T-helper 1 cell treated with Interleukin-12 subunit alpha and Interleukin-12 subunit beta and Interleukin-4 antibody, amounts not matched to agents 30 ng/mL and 1 ng/mL, for 36 hours (primary cell): ENCODE results near the gene SAMD4A. TPM values are rescaled to one million over a fixed set of nuclear protein-coding genes. Genes with fewer than 3 reads are reported as not detected.

Source experiments
- intact Hi-C: fragments of 100-400 bp; cut with micrococcal nuclease; formaldehyde crosslinking; loops from one replicate; pipeline ENCODE4 v1.15.1; 2024
- total RNA-seq: library from RNA; stranded (reverse); gene quantifications from 2 replicates; pipeline ENCODE4 v1.2.3, GENCODE V29; 2022

Gene SAMD4A
- total RNA-seq, 1 donor from 2014 or later, result 0.56 TPM

DNA sequence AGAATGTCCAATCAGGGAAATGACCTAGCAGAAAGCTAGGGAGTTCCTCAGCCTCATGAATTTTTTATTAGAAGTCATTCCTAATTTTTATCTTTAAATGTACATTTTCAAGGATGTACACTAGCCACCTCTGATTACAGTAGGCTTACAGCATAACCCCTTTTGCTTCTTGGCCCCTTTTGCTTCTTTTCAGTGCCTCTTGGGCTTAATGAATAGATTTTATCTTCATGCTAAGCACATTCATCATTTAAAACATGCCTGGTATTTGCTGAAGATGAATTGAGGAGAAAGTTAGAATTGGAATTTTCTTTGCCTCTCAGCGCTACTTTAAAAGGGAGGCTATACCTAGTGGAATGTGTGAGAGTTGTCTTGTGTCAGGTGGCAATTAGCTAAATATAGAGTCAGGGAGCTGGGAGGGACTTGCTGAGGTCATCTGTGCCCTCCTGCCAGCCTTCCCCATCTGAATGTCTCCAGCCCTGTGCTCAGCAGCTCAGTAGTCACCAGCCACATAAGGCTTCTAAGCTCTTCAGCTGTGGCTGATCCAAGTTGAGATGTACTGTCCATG is 132.1 kb downstream of the SAMD4A start:
- intact Hi-C loops, result no loop called here

DNA sequence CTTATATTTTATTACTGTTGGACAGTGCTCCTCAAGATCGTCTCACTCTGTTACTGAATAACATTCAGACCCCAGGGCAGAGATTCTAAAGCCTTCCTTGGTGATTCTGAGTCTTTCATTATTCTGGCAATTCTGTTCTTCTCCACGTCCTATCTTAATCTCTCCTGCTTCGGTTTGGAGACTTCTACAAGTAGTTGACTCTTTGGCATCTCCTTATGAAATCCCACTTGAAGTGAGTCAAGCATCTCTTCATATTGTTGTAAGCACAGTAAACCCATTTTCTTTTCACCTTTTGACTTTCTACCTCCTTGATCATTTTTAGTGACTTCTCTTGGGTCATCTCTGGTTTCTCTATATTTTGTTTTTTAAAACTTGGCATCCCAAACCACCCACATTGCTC is 132.8 kb downstream of the SAMD4A start:
- intact Hi-C loops, result no loop called here

DNA sequence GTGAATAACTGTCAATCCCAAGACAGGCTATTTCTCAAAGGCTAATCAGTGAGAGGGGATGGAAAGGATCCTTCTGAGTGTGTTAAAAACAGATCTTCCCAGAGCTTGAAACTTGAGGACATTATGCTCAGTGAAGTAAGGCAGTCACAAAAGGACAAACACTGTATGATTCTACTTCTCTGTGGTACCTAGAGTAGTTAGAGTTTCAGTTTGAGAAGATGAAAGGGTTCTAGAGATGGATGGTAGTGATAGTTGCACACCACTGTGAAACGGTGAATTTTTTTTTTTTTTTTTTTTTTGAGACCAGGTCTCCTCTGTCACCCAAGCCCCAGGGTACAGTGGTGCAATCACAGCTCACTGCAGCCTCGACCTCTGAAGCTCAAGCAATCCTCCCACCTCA is 133.8 kb downstream of the SAMD4A start:
- intact Hi-C loops, result no loop called here

DNA sequence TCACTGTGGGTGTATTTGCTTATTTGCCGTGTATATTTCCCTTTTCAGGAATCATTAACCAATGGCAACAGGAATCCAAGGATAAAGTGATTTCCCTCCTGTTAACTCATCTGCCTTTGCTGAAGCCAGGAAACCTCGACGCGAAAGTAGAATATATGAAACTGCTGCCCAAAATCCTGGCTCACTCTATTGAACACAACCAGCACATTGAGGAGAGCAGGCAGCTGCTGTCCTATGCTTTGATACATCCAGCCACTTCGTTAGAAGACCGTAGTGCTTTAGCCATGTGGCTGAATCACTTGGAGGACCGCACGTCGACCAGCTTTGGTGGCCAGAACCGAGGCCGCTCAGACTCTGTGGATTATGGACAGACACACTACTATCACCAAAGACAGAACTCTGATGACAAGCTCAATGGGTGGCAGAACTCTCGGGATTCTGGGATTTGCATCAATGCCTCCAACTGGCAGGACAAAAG is 135.1 kb downstream of the SAMD4A start:
- intact Hi-C loops, result no loop called here

DNA sequence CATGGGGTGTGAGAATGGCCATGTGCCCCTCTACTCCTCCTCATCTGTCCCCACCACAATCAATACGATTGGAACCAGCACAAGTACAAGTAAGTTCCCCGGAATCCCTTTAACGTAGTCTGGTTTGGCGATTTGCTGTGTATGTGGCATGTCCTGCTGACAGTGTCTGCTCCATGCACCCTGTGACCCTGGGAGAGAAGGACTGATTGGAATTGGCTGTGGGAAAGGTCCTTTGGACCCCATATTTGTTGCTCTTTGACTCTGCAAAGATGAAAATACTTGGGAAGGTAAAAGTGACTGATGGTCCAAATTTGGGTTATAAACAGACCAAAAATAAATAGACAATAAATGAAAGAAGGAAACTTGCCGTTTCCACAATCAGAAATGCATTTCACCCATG is 135.6 kb downstream of the SAMD4A start:
- intact Hi-C loops, result no loop called here

DNA sequence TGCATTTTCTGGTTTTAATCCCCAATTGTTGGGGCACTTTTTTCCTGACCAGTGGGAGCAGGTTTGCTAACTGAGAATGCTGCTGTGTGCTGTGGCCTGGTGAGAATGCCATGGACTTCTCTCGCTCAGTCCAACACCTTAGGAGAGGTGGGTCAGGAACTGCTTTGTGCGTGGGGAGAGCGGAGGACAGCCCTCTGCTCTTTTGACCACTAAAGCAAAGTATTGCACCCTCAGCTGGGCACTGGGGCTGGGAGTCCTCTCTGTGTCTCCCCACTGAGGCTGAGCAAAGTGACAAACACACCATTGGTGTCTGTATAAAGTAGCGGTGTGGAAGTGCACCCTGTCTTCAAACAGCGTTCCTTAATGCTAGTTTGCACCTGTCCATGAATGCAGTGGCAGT is 136.2 kb downstream of the SAMD4A start:
- intact Hi-C loops, result no loop called here

DNA sequence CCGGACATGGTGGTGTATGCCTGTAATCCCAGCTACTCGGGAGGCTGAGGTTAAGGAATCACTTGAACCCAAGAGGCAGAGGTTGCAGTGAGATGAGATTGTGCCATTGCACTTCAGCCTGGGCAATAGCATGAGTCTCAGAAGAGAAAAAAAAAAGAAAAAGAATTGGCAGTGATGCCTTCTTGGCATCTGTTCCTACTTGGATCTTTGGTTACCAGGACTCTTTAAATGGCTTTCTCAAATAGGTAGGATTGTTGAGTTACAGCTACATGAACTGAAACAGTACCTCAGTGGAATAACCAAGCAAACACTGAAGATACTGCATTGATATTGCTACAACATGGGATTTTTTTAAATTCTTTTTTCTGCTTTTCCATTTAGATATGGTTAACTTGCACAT is 136.8 kb downstream of the SAMD4A start:
- intact Hi-C loops, result no loop called here

DNA sequence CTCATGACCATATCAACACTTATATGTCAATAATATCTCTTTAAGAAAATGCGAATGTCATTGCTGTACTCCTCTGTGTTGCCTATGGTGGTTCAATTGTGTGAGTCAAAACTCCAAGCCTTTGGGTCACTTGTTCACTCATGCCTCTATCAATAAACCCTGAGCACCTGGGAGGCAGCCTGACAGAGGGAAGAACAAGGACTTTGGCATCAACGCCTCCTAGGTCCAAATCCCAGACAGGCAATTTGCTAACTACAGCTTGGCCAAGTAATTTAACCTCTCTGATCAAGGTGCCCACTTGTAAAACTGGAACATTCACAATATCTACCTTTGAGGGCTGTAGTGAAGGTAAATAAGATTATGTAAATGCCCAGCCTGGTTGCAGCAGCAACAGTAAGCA is 137.8 kb downstream of the SAMD4A start:
- intact Hi-C loops, result no loop called here

DNA sequence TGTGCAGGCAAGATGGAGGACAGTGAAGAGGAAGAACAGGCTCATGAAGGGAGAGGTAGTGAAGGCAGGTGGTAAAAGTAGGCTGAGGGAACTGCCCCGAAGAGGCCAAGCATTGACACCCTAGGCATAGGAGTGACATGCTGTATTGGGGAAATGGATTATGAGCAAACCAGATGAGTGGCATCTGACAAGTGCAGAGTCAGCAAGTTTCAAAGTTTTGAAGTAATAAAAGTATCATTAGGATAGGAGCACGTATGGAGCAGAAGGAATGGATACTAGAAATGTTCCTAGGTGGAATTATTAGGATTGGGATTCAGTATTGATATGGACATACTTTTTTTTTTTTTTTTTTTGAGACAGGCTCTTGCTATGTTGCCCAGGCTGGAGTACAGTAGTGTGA is 139.8 kb downstream of the SAMD4A start:
- intact Hi-C loops, result no loop called here

DNA sequence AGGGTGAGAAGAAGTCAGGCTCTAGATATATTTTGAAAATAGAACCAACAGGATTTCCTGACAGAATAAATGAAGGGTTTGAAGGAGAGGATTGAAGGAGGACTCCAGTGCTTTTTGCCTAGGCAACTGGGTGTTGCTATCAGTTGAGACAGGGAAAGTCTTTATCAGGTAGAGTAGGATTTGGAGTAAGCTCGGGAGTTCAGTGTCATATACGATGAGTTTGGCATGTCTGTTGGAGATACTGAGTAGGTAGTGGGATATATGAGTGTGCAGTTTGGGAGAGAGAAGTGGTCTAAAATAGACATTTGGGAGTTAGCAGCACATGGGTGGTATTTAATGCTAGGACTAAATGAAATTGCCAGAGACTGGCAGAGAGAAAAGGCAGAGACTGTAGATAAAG is 141.2 kb downstream of the SAMD4A start:
- intact Hi-C loops, result no loop called here

DNA sequence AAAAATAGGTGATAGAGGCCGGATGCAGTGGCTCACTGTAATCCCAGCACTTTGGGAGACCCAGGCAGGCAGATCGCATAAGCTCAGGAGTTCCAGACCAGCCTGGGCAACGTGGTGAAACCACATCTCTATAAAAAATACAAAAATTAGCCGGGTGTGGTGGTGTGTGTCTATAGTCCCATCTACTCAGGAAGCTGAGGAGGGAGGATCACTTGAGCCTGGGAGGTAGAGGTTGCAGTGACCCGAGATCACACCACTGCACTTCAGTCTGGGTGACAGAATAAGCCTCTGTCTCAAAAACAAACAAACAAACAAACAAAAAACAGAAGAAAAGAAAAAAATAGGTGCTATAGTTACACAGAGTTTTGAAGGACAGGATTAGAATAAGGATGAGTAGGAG is 142.1 kb downstream of the SAMD4A start:
- intact Hi-C loops, result no loop called here

DNA sequence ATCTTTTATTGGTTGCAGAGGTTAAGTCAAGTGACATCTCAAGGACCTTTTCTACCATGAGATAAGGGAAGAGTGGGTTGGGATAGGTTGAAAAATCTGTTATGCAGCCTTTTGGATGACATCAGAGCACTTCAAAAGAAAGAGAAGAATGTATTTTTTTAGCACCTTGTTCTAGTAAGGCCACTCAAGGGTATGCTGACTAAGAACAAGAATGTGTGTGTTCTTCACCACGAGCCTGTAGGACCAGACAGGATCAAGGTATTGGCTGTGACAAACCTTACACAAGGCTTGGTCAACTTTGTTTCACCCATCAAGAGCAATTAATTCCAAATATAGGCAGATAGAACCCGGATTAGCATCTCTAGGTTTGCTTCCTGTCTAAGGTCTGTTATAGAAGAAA is 142.5 kb downstream of the SAMD4A start:
- intact Hi-C loops, result no loop called here

DNA sequence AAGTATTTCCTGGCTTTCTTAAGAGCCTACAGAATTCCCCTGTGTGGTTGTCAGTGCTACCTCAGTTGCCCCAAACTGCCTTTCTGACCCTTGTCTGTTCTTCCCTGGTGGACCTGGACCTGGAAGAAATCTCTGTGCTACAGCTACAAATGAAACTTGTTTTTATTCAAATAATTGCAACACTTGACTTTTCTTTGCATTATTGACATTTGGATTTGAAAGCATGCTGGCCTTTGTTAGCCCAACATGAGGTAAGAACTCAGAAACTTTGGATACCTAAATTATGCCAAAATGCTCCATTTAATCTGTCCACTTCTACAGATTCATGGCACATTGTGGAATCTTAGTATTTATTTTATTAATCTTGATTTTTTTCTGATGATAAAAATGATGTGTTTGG is 142.9 kb downstream of the SAMD4A start:
- intact Hi-C loops, result no loop called here

DNA sequence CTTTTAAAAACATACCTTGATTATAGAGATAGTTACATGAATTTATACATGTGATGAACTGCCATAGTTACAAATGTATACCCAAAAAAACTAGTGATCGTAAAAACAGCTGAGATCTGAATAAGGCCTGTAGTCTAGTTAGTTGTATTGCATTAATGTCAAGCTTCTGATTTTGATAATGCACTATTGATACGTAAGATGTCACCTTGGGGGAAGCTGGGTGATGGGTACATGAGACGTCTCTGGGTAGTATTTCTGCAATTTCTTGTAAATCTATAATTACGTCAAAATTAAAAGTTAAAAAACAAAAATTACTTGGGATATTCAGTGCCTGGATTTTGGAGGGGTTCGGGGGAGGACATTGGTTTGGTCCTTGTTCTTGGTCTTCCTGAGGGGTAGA is 144.4 kb downstream of the SAMD4A start:
- intact Hi-C loops, result no loop called here

DNA sequence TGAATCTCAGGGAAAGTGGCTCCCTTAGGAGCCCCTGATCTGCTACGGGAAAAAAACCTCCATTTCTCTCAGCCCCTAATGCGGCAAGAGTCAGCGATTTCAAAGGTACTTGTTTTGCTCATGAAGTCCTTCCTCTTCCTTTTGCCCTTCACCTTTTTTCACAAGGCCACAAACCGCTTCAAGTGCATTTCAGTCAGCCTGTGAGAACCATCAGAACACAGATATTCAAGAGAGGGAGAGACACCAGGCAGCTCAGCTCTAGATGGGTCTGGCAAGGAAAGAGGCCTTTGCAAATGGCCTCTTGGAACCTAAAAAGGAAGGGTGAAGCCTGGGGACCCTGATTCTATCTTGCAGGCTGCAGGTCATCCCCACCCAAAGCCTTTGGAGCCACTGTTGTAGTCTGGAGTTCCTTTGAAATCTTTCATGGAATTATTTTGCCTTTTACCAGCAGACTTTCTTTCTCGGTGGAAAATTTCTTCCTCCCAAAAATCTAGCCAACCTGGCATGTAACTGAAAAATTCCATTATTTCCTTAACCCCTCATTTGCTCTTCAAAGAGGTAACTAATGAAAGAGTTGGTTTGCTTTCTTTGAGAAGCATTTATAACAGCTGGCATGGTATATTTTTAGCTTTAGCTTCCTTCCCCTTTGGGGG is 145.0 kb downstream of the SAMD4A start:
- intact Hi-C loops, result no loop called here

DNA sequence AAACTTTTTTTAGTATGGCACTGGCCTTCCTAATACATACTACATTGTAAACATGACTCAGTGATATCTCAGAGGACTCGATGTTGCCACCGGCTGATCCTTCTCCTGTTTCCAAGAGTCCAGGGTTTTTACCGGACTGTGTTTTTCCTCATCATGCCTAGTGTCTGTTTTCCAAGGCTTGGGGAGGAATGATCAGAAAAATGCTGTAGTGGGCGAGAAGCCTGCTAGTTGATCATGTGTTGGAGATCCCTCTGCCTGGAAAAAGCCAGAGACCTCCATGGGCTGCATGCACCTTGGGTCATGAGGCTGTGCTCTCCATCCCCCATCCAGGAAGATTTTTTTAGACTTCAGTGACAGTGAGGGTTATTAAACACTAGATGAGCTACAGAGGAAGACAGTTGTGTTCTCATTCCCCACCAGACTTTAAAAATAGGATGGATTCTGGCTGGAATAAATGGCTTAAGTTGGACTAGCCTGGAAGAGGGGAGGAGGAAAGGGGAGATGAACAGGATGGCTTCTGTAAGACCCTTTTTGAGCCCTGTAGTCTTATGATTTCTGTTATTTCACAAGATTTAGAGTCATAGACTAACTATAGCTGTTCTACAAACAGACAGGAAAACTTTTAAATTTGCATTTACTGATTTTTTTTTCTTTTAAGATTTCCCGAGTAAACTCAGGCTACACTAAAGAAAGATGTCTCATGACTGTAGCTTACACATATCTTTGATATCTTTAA is 145.7 kb downstream of the SAMD4A start:
- intact Hi-C loops, result no loop called here

DNA sequence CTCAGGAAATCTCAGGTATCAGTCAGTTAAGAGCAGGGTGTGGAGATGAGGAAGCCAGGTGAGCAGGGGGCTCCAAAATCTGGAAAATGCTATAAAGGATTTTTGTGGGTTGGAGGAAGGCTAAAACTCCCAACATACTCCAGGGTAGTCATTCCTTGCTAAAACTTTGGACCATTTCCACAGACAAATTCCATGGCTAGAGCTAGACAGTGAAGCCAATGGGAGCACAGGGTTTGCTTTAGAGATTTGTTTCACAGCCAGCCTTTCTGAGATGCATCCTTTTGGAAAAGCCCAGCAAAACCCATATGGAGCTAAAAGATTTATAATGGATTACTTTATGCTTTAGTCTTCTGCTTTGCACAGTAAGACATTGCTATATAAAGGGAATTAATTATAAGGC is 146.5 kb downstream of the SAMD4A start:
- intact Hi-C loops, result no loop called here

DNA sequence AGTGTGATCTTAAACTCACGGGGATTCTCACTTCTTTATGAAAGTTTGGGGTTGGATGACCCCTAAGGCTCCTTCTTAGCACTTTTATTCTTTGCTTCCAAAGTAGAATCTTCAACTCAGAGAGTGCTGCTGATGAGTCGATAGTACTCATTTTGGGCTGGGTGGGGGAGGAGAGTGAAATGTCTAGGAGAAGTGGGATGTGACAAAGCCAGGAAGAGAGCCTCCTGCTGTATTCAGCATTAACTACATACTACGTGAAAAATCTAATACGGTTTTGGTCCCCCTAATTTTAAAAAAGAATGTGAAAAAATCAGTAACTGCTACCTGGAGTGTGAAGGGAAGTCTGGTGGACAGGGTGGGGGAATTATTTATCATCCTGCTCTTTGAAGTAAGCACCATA is 148.3 kb downstream of the SAMD4A start:
- intact Hi-C loops, result no loop called here

DNA sequence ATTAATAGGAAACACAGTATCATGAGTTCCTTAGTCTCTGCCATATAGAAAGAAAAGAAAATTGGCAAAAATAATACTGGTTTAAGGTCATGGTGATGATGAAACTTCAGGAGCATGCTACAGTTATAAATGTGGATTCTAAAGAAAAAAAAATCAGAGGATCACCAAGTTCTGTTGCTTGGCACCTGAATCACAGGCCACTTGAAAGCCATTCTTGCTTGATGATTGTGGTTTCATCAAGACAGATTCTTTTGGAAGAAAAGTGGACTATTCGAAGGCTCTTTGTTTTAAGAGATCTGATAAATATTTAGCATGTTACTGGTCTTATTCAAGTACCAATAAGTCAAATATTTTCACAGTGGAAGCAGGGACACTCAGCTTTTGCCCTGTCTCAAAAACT is 148.9 kb downstream of the SAMD4A start:
- intact Hi-C loops, result no loop called here

DNA sequence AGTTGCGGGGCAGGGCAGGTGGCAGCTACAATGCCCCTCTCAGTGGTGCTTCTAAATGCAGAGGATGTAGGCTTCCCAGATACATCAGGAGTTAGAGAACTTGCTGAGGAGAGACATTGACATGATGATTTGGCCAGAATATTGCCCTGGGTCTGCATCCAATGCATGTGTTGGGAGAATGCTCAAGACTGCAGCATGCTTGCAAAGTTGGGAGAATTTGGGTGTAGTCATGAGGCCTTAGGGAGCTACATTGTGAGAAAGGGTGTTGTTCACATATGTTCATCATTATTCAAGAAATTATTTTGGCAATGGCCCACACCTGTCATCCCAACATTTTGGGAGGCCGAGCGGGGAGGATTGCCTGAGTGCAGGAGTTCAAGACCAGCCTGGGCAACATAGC is 149.9 kb downstream of the SAMD4A start:
- intact Hi-C loops, result no loop called here

DNA sequence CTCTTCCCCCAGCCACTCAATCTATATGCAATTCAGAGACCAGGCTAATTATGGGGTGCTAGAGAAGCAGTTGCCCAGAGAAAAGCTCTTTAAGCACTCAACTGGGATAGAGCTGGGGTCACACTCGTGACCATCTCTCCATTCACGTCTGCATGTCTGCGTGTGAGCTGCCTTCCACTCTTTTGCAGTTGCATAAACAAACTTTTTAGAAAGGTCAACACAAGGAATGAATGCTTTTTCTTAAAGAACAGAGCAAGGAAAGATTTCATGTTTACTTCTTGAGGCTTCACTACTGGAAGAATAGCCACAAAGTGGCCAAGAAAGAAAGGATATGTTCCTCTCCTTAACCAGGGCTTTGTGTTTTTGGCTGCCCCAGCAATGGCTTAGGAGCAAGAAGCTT is 151.1 kb downstream of the SAMD4A start:
- intact Hi-C loops, result no loop called here

DNA sequence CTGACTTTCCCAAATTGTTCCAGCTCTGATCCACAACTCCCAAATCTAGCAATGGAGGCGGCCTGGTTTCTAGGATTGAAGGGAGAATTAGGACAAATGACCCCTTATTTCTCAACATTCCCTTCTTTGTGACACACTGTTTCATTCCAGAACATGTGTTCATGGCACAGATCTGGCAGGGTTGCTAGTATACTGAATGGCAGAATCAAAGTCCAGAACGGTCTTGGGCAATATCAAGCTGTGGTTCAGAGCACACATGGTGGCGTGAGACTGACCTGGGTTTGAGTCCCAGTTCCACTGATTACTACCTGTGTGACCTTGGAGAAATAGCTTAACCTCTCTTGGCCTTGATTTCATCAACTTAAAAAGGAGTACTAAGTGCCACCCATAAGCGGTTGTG is 152.5 kb downstream of the SAMD4A start:
- intact Hi-C loops, result no loop called here
